Measurements from ENCODE around the gene OCIAD2. TPM values are rescaled to one million over a fixed set of nuclear protein-coding genes. Genes with fewer than 3 reads are reported as not detected.

The OCIAD2 gene
- total RNA-seq, 1 experiment from 2014 or later, result 64.0 TPM

DNA sequence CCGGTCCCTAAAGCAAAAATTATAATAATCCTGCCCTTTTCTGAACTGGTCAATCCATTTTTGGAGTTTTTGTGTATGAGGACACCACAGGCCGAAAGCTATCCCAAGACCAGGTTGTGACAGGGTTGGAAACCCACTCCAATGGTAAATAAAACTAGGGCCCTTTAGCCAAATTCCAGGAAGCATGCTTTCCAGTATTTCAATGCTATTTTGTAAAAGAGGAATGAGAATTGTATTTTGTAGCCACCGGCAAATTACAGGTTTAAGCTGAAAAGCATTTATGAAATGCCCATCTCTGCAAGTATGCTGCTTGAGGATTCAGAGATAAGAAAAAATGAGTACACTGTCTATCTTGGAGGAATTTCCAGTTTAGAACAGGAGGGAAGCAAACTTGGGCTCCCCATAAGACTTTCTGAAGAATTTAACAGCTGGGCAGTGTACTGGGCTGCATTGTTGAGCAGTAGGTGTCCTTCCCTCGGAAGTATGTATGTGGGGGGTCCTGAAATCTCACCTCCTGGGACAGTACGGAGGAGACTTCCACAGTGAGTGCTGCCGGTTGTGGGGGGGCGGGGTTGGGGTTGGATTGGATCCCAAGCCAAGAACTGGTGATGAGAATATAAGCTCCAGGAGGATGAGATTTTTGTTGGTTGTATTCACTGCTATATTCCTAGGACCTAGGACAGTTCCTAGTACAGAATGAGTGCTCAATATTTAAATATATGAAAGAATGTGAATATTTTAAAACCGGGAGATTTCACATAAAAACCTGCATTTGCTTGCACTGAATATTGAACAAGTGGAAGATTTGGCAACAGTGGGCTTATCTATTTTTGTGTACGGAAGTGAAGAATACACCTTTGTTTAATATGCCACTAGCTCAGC is 26.8 kb downstream of the OCIAD2 start:
- Histone ChIP-seq H3K27ac (ENCODE audit: low read depth, low read length) (no peak overlapping the region), H3K9me3 (ENCODE audit: control insufficient read depth in 1 of 2, insufficient read depth in 1 of 2, low read depth in 1 of 2, low read length in 2 of 2) (no peaks in the 10 kb centered on the region), H2AFZ (ENCODE audit: low read depth, low read length, poor library complexity, severe bottlenecking) (no peak overlapping the region), H4K20me1 (ENCODE audit: insufficient read depth) (no peaks in the 10 kb centered on the region), H3K27me3 (ENCODE audit: insufficient read depth, low read length) (no peaks in the 10 kb centered on the region), H3K9me2 (ENCODE audit: insufficient read depth) (no peaks in the 10 kb centered on the region), H3K4me2 (ENCODE audit: low read length) (no peak overlapping the region), H3K4me3 (replicated peaks in 1 of 2; ENCODE audit: low read depth in 1 of 2, low read length in 2 of 2) (no peak overlapping the region), H3K79me2 (ENCODE audit: insufficient read depth, low read length) (no peaks in the 10 kb centered on the region), H3K36me3 (ENCODE audit: control insufficient read depth in 1 of 2, insufficient read depth in 2 of 2, low read length in 2 of 2) (no peaks in the 10 kb centered on the region), H3K4me1 (ENCODE audit: control insufficient read depth in 1 of 2, insufficient read depth in 2 of 2, low read length in 2 of 2) (no peaks in the 10 kb centered on the region), H3K9ac (ENCODE audit: low read length) (no peak overlapping the region)
- DNase-seq (ENCODE audit: low read depth, low spot score) (no peak), ATAC-seq (no peak)
- TF ChIP-seq JUND (IDR thresholded peaks at IDR 0.05) (no peak), POLR2A (IDR thresholded peaks at IDR 0.05; ENCODE audit: borderline replicate concordance, extremely low read depth, insufficient read depth, insufficient read length) (no peak), FOSL1 (IDR thresholded peaks at IDR 0.05; ENCODE audit: low read depth) (no peak), ELF1 (IDR thresholded peaks at IDR 0.05; ENCODE audit: borderline replicate concordance, low read depth) (no peak), ATF3 (IDR thresholded peaks at IDR 0.05) (no peak), RAD21 (IDR thresholded peaks at IDR 0.05; ENCODE audit: low read depth) (no peak), SIN3A (IDR thresholded peaks at IDR 0.05; ENCODE audit: low read depth) (no peak), EZH2 (IDR thresholded peaks at IDR 0.05) (no peak), TCF7L2 (IDR thresholded peaks at IDR 0.05; ENCODE audit: borderline replicate concordance, extremely low read depth, insufficient read depth, insufficient read length) (no peak), ZNF274 (IDR thresholded peaks at IDR 0.05; ENCODE audit: low read depth, low read length) (no peak), POLR2AphosphoS5 (IDR thresholded peaks at IDR 0.05; ENCODE audit: low read depth, low read length) (no peak)
- TF ChIP-seq, protein P1, sequence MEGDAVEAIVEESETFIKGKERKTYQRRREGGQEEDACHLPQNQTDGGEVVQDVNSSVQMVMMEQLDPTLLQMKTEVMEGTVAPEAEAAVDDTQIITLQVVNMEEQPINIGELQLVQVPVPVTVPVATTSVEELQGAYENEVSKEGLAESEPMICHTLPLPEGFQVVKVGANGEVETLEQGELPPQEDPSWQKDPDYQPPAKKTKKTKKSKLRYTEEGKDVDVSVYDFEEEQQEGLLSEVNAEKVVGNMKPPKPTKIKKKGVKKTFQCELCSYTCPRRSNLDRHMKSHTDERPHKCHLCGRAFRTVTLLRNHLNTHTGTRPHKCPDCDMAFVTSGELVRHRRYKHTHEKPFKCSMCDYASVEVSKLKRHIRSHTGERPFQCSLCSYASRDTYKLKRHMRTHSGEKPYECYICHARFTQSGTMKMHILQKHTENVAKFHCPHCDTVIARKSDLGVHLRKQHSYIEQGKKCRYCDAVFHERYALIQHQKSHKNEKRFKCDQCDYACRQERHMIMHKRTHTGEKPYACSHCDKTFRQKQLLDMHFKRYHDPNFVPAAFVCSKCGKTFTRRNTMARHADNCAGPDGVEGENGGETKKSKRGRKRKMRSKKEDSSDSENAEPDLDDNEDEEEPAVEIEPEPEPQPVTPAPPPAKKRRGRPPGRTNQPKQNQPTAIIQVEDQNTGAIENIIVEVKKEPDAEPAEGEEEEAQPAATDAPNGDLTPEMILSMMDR (IDR thresholded peaks at IDR 0.05 in 2 of 3, conservative IDR thresholded peaks at IDR 0.05 in 1 of 3; ENCODE audit: borderline replicate concordance in 1 of 3, insufficient read depth in 1 of 3, low read depth in 2 of 3, low read length in 2 of 3), result no peak
- no TSS peak for BruUV-seq (replicated peaks)
- intact Hi-C loops (cut with micrococcal nuclease), result no loop called here
- POLR2A ChIA-PET, result no interaction called here
- RAD21 ChIA-PET (ENCODE audit: low non-redundant PET in 1 of 2, low total read pairs in 2 of 2, uncharacterized antibody in 2 of 2, unreplicated experiment in 2 of 2), result no interaction called here
- CTCF ChIA-PET, result no interaction called here
